Retinal pigment epithelial cell (primary cell): Measurements from ENCODE around the gene REC114.

Experiments
- DNase-seq: peaks from one replicate; pipeline ENCODE4 v3.0.0-alpha.2; 2010; ENCODE audit warnings: low read depth
- H3K4me3 ChIP-seq: 2 replicates; pipeline ENCODE4 v1.5.1; 2011; ENCODE audit warnings: mild to moderate bottlenecking, low read length, control low read depth, moderate library complexity
- CTCF ChIP-seq: conservative IDR thresholded peaks from 2 replicates; pipeline ENCODE4 v1.5.1; 2011; ENCODE audit warnings: low read depth, low read length, control low read depth, inconsistent platforms

Gene REC114

GRCh38 chr15:73601451-73602445, 158.8 kb downstream of the REC114 start:
- H3K4me3 ChIP-seq: no peak overlapping the region
- TF ChIP-seq CTCF: no peak
- no peak for DNase-seq

- TF ChIP-seq CTCF: no peak
- H3K4me3 ChIP-seq: no peak overlapping the region
- DNase-seq: no peak
These were observed 159.5 kb downstream of the REC114 start for GRCh38 chr15:73602446-73602843.

GRCh38 chr15:73602992-73603391, 160.0 kb downstream of the REC114 start:
- no peak overlapping the region for H3K4me3 ChIP-seq
- no peak for DNase-seq
- TF ChIP-seq CTCF: no peak

DNA sequence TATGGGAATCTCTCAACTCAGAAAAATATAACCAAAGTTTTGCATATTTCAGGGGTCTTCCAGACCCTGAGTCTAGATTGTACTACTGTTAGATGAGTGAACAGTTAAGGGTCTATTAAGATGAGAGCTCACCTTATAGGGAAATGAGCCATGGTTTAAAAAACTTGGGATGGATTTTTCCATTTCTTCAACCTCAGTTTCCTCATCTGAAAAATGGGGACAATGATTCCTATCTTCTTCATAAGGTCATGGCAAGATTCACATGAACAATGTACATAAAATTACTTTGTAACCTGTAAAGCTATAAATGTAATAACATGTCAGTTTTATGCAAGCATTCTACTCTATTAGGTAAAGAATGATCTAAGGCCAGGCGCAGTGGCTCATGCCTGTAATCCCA, 161.5 kb downstream of the REC114 start:
- no peak for TF ChIP-seq CTCF
- no peak overlapping the region for H3K4me3 ChIP-seq
- no peak for DNase-seq

- DNase-seq: no peak
- no peak for TF ChIP-seq CTCF
These were observed 162.9 kb downstream of the REC114 start for GRCh38 chr15:73605759-73606436.

DNA sequence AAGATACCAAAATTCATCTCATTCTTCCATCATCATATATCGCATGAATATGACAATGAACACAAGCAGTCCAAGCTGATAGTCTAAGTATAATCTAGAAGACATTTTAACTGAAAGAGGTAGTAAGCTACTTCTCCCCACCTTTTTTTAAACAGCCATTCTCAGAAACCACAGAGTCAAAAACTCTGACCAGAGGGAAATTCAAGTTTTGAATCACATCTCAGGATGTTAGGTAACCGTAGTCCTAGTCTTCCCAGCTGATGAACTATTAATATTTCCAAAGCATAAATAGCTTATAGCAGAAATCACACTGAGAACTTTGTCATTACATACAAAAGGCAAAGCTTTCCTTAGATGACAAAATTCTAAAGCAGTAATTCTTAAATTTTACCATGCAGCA, 164.4 kb downstream of the REC114 start:
- DNase-seq: no peak
- no peak overlapping the region for H3K4me3 ChIP-seq
- no peak for TF ChIP-seq CTCF

More at GRCh38 chr15:73605759-73606436, 162.9 kb downstream of the REC114 start:
- H3K4me3 ChIP-seq: no peak overlapping the region
